MM.1S (cell line): ENCODE measurements around the gene NUDC.

ENCODE experiments used
- CTCF ChIP-seq: fragments of 300-600 bp; sonication (generic); IDR thresholded peaks from 2 replicates; pipeline ENCODE4 v1.5.1; 2016; ENCODE audit warnings: antibody characterized with exemption, low read length, mixed read lengths
- EZH2 ChIP-seq: fragments of 300-600 bp; sonication (generic); optimal IDR thresholded peaks from 2 replicates; pipeline ENCODE3; 2017; ENCODE audit warnings: low read depth, mild to moderate bottlenecking, antibody characterized with exemption, low read length, mixed read lengths

GRCh38 chr1:26970810-26971209 is 49.3 kb downstream of the NUDC start:
- TF ChIP-seq CTCF (no peak), EZH2 (no peak)
